GM21529 (cell line): ENCODE data around the gene C10orf67.
"Not testable (repeated sequence)": the region's sequence is repeated elsewhere in the genome, so short reads cannot be mapped to it uniquely, and the experiment has no call there.

Experiments used
- ATAC-seq: cut with Tn5 transposase; IDR thresholded peaks from one replicate; pipeline ENCODE4 v1.9.1; 2021; ENCODE audit not compliant: unreplicated experiment

Gene C10orf67

DNA sequence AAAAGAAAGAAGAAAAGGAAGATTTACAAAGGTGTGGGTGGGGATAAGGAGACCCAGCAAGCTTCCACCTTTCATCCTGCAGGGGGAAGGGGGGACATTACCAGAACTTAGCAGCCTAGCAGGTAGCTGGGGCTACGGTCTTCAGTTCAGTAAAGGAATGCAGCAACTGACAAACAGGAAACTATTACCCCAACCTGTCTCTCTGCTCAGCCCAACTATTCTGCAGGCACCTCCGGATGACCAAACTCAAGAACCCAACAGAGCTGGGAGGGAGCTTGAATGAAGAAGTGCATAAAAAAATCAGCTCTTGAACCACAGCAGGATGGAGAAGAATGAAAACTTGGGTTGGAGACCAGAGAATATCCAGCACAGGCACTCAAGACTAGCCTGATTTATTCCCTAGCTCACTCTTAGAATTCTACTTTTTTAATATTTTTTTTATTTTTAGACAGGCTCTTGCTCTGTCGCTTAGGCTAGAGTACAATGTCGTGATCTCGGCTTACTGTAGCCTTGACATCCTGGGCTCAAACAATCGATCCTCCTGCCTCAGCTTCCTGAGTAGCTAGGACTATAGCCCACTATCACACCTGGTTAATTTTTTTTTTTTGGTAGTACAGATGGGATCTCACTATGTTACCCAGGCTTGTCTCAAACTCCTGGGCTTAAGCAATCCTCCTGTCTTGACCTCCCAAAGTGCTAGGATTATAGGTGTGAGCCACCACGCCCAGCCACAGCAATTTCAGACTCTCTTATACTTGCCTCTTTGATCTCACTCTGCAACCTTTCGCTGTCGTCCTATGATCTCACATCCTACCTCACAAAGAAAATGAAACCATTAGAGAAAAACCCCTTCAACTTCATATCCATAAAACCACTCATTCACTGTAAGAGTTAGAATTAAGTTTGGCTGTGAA is 18.5 kb upstream of the C10orf67 start:
- peak; percentile 43 for ATAC-seq

GRCh38 chr10:23362069-23362830 is 17.7 kb upstream of the C10orf67 start:
- peak; percentile 48 for ATAC-seq

DNA sequence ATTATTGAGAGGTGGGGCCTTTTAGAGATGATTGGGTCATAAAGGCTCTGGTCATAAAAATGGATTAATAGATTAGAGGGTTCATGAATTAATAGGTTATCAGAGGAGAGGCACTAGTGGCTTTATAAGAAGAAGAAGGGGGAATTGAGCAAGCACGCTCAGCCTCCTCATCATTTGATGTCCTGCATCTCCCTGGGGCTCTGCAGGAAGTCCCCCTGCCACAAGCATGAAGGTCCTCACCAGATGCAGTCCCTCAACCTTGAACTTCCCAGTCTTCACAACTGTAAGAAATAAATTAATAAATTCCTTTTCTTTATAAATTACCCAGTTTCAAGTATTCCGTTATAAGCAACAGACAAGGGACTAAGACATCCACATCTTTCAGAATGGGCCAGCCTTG is 17.1 kb upstream of the C10orf67 start:
- no peak for ATAC-seq

DNA sequence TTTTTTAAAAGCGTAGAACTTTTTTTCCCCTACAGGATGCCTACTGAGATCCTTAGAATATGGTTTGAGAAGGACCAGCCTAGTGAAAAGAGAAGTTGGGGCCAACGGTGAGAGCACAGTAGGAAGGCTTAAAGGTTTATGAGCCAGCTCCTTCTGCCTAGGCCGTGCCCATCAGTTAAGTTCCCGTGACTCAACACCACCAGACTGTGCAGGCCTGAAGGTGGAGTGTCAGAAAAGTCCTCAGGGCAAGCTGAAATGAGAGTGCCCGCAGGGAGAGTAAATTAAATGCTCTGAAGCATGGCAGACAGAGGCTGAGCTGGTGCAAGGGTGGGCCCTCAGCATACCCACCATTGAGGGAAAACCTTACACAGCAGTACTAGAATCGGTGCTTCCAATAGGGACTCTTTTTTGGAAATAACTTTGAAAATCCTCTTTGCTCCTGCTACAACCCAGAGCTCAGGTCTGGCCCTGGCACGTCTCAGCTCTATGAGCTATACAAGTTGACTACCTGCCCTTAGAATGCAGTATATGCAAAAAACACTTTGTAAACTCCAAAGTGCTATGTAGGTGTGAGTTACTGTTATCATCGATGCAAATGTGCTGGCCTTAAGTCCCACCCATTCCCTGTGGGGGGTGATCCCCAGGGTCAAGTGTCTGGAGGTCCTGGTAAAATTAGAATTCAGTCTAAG is 15.2 kb upstream of the C10orf67 start:
- no peak for ATAC-seq

- ATAC-seq = no peak
These were observed 13.8 kb upstream of the C10orf67 start for GRCh38 chr10:23358357-23358756.

GRCh38 chr10:23354630-23355279 is 10.2 kb upstream of the C10orf67 start:
- no peak for ATAC-seq

DNA sequence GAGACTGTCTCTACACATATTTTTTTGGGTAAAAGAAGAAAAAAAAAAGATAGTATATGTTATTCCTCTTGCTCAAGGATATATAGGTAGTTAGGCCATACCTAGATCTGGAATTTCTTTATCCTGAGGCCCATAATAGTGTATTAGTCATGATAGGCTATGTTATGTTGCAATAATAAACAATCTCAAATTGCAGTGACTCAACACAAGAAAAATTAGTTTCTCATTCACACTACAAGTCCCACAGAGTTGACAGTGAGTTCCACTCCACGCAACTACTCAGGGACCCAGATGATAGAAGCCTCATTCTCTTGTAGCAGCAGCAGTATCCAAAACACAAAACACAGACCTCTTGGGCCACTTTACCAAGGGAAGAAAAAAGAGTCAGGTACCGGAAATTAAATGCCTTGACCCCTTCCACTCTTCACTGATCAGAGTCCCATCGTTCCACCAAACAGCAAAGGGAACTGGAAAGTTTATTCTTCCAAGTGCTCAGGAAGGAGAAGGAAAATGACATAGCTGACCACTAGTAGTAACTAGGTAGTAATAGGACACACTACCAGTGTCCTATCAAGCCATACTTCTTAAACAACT is 7.4 kb upstream of the C10orf67 start:
- ATAC-seq = no peak

- not testable (repeated sequence) for ATAC-seq
These were observed 6.1 kb upstream of the C10orf67 start for GRCh38 chr10:23350706-23351105.

DNA sequence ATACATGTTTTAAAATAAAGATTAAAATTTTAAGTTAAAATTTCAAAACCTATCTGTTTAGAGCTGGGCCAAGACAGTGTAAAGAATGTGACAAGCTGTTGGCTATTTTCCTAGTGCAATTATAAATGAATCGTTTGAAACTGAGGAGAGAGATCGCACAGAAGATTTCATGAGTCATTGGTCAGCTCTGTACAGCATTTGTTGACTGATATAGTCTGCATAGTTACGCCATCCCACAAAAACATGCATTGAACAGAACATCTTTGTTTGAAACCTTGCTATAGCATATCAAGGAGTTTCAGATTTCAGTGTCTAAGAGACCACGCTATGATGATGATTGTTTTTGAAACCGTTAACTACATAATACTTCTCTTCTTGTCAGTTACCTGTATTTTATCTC is 1.3 kb upstream of the C10orf67 start:
- ATAC-seq = no peak

- ATAC-seq = no peak
These were observed 881 bp downstream of the C10orf67 start for GRCh38 chr10:23343591-23344240.

- ATAC-seq = no peak
These were observed 2.2 kb downstream of the C10orf67 start for GRCh38 chr10:23342213-23342884.

DNA sequence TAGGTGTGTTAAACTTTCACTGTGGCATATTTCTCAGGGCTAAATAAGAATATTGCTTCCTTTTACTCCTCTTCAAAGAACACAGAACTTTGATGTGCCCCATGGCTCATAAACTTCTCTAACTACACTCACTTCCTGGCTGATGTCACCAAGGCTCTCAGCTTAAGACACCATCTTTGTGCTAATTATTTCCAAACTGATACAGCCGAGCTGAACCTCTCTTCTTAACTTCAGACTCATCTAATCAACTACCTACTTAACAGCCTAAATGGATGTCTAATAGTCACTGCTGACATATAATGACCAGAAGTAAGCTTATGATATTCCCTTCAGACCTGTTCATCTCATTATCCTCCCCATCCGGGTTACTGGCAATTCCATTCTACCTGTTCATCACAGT is 3.6 kb downstream of the C10orf67 start:
- no peak for ATAC-seq

GRCh38 chr10:23340354-23340753 is 4.2 kb downstream of the C10orf67 start:
- ATAC-seq = no peak

DNA sequence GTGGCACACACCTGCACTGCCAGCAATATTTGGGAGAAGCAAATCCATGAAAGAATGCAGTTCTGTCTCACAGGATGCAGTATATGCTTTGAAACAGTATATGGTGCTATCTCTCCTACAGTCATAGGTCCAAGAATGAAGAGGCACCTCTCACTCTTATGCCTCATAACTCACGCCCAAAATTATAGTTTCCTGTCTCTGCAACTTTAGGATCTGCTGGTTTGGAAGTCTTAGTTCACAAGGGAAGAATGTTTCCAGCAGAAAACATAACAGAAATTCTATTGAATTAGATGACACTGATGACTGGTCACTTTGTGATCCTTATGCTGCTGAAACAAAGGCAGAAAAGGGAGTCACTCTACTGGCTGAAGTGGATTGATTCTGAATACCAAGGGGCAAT is 5.7 kb downstream of the C10orf67 start:
- ATAC-seq = no peak

DNA sequence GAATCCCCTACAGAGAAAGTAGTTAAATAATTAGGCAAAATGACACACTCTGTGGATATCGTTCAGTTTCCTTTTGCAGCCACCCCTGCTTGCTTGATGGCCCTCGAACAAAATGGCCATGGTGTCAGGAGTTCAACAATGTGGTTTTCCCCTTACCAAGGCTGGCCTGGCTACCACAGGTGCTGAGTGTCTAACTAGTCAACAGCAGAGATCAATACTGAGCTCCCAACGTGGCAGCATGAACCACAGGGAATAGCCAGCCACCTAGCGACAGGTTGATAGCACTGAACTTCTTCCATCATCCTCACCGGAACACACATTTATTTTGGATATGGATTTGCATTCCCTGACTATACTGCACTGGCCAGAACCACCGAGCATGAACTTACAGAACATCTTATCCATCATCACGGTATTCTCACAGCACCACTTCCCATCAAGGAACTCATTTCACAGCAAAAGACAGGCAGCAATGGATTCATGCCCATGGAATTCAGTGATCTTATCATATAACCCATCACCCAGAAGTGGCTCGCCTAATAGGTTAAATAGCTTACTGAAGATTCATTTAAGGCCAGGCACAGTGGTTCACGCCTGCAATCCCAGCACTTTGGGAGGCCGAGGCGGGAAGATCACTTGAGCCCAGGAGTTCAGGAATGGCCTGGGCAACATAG is 6.3 kb downstream of the C10orf67 start:
- no peak for ATAC-seq

DNA sequence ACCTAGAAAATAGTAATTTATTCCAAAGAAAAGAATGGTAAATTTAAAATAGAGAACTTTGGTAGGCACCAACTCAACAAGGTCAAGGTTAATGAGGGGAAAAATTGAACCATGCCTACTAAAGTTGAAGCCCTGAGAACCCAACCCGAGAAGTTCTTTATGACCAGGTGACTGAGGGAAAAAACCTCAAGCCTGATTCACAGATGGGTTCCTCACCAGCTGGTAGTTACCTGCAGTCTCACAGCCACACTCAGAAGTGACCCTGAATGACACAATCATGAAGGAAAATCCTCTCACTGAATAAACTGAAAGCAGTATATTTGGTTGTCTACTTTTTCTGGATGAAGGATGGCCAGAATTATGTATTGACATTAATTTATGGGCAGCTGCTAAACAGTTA is 7.0 kb downstream of the C10orf67 start:
- peak; percentile 36 for ATAC-seq

DNA sequence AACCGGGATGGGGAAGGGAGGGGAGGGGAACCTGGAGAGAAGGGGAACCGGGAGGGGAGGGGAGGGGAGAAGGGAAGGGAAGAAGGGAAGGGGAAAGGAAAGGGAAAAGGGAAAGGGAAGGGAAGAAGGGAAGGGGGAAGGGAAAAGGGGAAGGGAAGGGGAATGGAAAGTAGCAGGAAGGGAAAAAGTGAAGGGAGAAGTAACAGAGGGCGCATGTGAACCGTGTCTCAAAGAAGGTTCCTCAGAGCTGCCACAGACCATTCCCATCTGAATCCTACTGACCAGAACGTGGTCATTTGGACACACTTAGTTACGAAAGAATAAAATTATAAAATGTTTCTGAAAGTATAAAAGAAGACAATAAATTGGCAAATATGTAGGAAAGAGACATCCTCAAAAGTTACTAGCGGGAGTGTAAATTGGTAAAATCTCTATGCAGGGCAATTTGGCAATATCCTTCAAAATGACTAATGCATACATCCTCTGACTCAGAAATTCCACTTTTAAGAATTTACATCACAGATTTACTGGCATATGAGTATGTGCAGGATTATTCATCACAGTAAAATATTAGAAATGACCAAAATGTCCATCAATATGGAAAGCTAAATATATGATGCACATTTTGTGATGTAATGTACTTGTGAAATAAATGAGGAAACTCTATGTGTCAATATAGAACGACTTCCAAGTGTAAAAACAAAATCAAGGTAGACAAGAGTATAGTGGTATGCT is 12.9 kb downstream of the C10orf67 start:
- ATAC-seq = no peak

GRCh38 chr10:23330948-23331347 is 13.6 kb downstream of the C10orf67 start:
- no peak for ATAC-seq
